GF-D8 (cell line): ENCODE data around the gene LOXL1.

Experiments
- DNase-seq: peaks from one replicate; lab custom pipeline; 2025; lab: John Stamatoyannopoulos, UW

The LOXL1 gene

GRCh38 chr15:73940061-73940981, 14.1 kb downstream of the LOXL1 start:
- no peak for DNase-seq

GRCh38 chr15:73941044-73941443, 14.8 kb downstream of the LOXL1 start:
- DNase-seq = no peak

GRCh38 chr15:73941449-73941848, 15.2 kb downstream of the LOXL1 start:
- DNase-seq = no peak

GRCh38 chr15:73941871-73942635, 15.8 kb downstream of the LOXL1 start:
- DNase-seq = no peak

- DNase-seq = no peak
Measured at GRCh38 chr15:73942751-73943270, 16.5 kb downstream of the LOXL1 start.

GRCh38 chr15:73944161-73945129, 18.2 kb downstream of the LOXL1 start:
- DNase-seq = no peak

- no peak for DNase-seq
Measured at GRCh38 chr15:73945130-73945508, 18.9 kb downstream of the LOXL1 start.

- DNase-seq = no peak
Measured at GRCh38 chr15:73946046-73946721, 19.9 kb downstream of the LOXL1 start.

- no peak for DNase-seq
Measured at GRCh38 chr15:73946795-73947370, 20.6 kb downstream of the LOXL1 start.

- DNase-seq = no peak
Measured at GRCh38 chr15:73947651-73948050, 21.4 kb downstream of the LOXL1 start.

GRCh38 chr15:73948396-73948795, 22.1 kb downstream of the LOXL1 start:
- DNase-seq = no peak

GRCh38 chr15:73948982-73949381, 22.7 kb downstream of the LOXL1 start:
- DNase-seq = no peak

GRCh38 chr15:73949496-73949895, 23.2 kb downstream of the LOXL1 start:
- no peak for DNase-seq

GRCh38 chr15:73950479-73950830, 24.2 kb downstream of the LOXL1 start:
- no peak for DNase-seq

GRCh38 chr15:73950831-73951561, 24.7 kb downstream of the LOXL1 start:
- peak; percentile 79 for DNase-seq

- no peak for DNase-seq
Measured at GRCh38 chr15:73951601-73952000, 25.3 kb downstream of the LOXL1 start.

GRCh38 chr15:73952171-73952912, 26.1 kb downstream of the LOXL1 start:
- DNase-seq = no peak

GRCh38 chr15:73952913-73953750, 26.9 kb downstream of the LOXL1 start:
- no peak for DNase-seq
